GM12801 (cell line): ENCODE measurements around the gene DDX43.

Source experiments
- CTCF ChIP-seq: IDR thresholded peaks from one replicate; pipeline ENCODE4 v1.5.1; 2011; ENCODE audit warnings: control low read depth; ENCODE audit not compliant: insufficient read length; ENCODE audit errors: extremely low read depth

The DDX43 gene

GRCh38 chr6:73389854-73390253 lies 4.8 kb upstream of the DDX43 start:
- no peak for TF ChIP-seq CTCF

- no peak for TF ChIP-seq CTCF
Measured at GRCh38 chr6:73391675-73392074, 3.0 kb upstream of the DDX43 start.

GRCh38 chr6:73393278-73393677 lies 1.4 kb upstream of the DDX43 start:
- no peak for TF ChIP-seq CTCF

GRCh38 chr6:73395875-73396274 lies 1.2 kb downstream of the DDX43 start:
- TF ChIP-seq CTCF: no peak

GRCh38 chr6:73400656-73401055 lies 6.0 kb downstream of the DDX43 start:
- no peak for TF ChIP-seq CTCF

- no peak for TF ChIP-seq CTCF
Measured at GRCh38 chr6:73409395-73409794, 14.8 kb downstream of the DDX43 start.

GRCh38 chr6:73413102-73413501 lies 18.5 kb downstream of the DDX43 start:
- TF ChIP-seq CTCF: no peak
